HG02610 (cell line): ENCODE data around the gene BRIP1.
"Not testable (repeated sequence)": the region's sequence is repeated elsewhere in the genome, so short reads cannot be mapped to it uniquely, and the experiment has no call there.

ENCODE experiments used
- ATAC-seq: cut with Tn5 transposase; IDR thresholded peaks from one replicate; pipeline ENCODE4 v1.9.1; 2021; ENCODE audit warnings: mild to moderate bottlenecking, moderate library complexity; ENCODE audit not compliant: unreplicated experiment

Gene BRIP1

DNA sequence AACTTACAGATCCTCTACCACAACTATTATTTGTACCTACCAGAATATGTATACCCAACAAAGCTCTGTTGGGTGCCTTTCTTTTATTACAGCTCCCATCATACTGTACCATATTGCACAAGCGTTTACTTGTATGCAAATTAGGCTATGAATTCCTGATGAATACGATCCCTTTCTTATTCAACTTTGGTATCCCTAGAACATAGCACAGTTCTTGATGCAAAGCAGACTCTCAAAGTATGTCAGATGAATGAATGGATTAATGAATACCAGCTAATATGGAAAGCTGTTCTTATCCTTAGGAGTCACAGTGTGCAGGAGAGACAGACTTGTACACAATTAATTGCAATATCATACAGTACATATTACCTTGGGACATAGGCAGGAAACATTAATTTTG, 192.6 kb downstream of the BRIP1 start:
- no peak for ATAC-seq

DNA sequence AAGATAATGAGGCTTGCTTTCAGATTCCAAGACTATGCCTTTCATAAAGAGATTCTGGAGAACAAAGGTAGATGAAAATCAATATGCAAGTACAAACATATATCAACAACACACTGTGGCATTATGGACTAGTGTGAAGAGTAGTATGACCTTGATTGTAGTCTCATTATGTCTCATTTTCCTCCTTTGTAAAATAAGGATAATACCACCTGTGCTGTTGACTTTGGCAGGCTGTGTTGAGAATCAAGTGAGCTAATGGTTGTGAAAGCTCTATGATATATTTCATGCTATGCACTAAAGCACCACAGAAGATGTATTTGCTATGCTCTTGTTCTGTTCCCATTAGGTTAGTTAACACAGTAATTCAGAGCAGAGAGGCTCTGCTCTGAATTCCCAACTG, 193.8 kb downstream of the BRIP1 start:
- no peak for ATAC-seq

DNA sequence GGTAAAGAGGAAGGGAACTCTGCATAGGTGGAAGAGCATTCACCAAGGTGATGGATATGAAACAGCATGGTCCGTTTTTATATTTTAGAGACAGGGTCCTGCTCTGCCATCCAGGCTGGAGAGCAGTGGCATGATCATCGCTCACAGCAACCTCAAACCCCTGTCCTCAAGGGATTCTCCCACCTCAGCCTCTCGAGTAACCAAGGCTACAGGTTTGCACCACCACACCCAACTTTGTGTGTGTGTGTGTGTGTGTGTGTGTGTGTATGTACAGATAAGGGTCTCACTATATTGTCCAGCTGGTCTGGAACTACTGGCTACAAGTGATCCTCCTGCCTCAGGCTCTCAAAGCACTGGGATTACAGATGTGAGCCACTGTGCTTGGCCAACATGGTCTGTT, 194.8 kb downstream of the BRIP1 start:
- ATAC-seq: no peak

DNA sequence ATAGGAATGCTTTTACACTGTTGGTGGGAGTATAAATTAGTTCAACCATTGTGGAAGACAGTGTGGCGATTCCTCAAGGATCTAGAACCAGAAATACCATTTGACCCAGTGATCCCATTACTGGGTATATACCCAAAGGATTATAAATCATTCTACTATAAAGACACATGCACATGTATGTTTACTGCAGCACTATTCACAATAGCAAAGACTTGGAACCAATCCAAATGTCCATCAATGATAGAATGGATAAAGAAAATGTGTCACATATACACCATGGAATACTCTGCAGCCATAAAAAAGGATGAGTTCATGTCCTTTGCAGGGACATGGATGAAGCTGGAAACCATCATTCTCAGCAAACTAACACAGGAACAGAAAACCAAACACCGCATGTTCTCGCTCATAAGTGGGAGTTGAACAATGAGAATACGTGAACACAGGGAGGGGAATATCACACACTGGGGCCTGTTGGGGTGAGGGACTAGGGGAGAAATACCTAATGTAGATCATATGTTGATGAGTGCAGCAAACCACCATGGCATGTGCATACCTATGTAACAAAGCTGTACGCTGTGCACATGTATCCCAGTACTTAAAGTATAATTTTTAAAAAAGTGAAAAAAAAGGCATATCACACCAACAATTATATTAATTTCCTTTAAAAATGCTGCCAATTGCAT, 196.8 kb downstream of the BRIP1 start:
- not testable (repeated sequence) for ATAC-seq

DNA sequence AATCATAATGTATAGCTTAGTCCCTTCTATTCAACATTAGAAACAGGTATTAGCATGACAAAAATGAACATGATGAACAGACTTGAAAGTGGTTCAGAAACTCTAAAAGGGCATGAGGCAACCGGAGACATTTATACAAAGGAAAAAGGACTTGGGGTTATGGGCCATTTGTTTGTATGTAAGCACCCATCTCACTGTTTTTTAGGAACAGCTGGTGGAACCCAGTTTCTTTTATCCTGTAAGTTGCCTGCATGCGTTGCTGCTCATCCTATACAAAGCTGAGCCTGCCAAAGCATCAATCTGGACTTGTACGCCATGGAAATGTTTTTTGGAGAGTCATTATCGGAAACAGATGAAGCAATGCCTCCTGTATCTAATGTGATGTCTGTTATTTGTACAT, 200.0 kb downstream of the BRIP1 start:
- ATAC-seq: no peak

DNA sequence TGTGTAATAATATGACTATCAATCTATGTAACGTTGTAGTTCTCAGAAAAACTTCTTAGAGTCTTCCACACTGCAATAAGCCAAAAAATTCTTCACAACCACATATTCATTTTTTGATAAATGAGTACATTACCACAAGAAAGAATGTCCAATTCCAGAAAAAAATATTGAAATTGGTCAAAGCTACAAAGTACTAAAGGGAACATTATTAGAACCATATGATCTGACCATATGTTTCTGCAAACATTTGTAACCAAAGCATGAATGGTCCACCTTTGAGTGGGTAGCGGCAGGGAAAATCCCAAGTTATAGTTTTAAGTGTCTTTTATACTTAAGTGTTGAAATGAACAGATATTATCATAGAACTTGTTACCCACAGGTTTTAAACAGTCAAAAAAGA, 200.6 kb downstream of the BRIP1 start:
- no peak for ATAC-seq

DNA sequence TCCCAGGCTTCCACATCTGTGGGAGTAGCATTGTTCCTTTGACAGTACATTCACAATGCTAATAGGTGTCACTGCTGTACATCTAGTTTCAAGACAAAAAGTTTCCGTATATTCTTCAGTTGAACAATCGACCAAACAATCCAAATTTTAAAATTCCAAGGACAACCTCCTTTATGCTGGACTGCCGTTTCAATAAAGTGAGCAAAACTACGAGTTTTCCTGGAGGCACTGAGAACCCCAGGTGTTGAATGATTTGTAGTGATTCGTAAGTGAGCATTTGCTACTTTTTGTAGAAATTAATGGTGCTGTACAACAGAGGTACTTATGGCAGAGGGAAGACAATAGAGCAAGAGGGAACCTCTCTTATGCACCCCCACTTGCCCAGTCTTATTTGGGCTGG, 201.1 kb downstream of the BRIP1 start:
- no peak for ATAC-seq

DNA sequence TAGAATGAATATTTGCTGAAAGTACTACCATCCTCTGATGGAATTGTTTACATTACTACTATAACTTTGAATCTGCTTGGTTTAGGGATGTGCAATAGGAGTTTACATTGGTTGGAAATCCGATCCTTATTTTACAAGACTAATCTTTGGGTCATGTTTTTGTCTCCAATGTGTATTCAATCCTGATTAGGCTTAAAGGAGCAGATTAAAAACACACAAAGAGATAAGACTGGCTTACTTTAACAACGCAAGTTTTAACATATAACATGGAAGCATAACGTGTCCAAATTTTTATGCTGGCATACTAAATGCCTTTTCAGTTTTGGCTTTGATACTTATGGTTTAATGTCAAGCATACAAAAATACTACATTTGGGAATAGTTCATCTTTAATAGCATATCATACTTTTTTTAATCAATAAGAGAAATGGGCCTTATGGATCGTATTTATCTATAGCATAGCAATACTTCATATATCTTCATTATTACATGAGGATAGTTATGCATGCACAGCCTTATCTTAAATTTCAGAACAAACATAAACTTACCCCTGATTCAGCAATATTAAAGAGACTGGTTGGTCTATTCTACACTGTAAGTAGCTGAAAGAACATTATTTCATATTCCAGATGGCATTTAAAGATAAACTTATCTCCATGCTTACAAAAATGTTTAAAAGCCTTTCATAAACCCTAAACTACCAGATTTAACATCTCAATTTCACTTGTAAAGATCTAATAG, 202.4 kb downstream of the BRIP1 start:
- no peak for ATAC-seq

DNA sequence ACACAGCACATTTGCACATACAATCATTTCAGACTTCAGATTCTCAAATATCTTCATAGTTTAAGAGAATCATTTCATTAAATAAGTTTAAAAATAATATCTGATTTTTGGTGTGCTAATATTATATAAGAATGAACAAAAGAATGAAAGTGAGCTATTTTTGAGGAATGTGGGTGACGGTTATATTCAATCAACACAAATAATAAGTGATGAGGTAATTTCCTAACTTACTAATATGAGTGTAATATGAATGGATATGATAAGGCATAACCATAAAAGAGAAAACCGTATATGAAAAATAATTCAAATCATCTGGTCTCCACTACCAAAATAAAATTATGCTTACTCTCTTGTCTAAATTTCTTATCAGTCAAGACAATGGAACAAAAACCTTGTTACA, 203.9 kb downstream of the BRIP1 start:
- no peak for ATAC-seq

DNA sequence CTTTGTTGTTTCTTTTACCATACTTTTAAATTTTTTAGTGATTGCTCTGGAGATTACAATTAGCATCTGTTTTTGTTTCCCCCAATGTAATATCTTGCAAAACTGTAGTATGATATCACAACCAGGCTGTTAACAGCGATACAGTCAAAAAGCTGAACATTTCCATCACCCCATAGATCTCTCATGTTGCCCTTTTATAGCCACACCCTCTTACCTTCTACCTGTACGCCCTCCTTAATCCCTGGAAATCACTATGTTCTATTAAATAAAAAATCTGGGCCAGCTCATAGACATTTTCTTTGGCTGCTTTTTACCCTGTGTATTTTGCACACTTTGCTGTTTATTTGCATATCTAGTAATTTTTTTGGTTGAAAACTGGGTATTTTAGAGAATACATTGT, 205.1 kb downstream of the BRIP1 start:
- no peak for ATAC-seq

DNA sequence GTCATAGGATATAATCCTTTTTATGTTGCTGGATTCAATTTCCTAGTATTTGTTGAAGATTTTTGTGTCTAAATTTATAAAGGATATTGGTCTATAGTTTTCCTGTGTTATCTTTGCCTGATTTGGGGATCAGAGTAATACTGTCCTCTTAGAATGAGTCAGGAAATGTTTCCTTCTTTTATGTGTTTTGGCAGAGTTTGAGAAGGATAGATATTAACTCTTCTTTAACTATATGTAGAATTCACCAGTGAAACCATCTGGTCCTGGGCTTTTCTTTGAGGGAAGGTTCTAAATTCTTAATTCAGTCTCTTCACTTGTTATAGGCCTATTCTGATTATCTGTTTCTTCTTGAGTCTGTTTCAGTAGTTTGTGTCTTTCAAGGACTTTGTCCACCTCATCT, 206.0 kb downstream of the BRIP1 start:
- ATAC-seq: no peak

DNA sequence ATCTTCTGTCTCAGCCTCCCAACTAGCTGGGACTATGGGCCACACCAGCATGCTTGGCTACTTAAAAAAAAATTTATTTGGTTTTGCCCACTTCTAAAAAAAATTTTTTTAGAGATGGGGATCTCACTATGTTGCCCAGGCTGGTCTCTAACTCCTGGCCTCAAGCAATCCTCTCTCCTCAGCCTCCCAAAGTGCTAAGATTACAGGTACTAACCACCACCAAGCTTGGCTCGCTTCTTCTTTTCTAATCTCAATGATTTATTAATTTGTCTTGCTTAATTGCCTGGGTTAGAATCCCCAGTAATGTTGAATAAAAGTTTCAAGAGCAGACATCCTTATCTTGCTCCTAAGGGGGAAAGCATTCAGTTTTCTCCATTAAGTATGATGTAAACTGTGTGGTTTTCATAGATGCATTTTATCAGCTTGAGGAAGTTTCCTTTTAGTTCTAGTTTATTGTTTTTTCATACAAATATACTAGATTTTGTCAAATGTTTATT, 206.6 kb downstream of the BRIP1 start:
- no peak for ATAC-seq

DNA sequence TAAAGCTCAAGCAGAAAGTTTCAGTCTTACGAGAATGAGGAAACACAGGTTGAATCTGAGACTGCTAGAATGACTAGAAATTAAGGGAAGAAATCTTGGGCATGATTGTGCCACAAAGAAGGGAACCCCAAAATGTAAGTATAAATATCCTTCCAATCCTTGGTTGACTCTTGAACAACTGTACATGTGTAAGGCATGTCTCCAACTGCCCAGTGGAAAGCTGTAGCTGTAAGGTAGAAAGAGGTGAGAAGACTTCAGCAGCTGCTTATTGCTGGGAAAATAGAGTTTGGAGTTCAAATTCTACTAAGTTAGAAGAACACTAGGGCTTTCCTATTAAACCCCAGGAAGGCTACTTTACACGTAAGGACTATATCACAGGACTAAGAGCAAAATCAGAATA, 212.6 kb downstream of the BRIP1 start:
- ATAC-seq: no peak

DNA sequence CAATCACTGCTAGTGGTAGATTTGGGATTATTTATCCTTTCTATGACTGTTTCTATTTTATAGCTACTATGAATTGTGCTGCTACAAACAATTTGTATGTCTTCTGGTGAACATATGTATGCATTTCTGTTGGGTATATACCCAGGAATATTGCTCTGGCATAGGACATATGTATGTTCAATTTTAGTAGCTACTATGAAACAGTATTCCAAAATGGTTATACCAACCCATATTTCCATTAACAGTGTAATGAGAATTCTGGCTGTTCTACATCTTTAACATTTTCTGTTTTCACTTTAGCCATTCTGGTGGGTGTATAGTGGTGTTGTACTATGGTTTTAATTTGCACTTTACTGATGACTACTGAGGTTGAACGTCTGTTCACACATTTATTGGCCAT, 214.7 kb downstream of the BRIP1 start:
- no peak for ATAC-seq

DNA sequence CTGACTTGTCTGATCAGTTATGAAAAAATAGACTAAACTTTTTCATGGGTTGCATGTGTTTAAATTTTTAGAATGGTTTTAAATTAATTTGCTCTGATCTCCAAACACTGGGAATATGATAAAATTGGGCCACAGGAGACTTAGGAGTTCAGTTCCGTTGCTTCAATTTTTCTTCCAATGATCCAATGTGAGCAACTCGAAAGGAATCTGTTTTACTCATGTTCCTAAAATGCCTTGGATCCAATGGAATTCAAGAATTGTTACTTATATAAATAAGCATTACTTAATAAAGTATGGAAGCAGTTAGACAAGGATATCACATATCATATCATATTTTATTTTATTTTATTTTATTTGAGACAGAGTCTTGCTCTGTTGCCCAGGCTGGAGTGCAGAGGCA, 216.3 kb downstream of the BRIP1 start:
- ATAC-seq: no peak

DNA sequence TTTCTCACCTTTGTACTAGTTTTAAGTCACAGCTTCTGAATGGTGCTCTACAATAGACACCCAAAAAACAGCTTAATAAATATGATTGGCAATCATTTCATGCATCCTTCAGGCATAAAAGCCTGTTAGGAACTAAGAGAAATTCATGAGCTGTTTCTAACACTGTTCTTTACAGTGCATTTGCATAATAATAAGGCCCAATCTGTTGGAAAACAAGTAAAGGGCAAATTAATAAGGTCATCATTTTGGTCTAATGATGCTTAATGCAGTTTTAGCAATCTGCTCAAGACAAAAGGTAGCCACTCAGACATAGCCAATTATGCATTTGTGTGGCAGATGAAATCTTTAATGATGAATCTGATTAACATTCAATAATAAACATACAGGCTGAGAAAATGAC, 216.8 kb downstream of the BRIP1 start:
- ATAC-seq: no peak

DNA sequence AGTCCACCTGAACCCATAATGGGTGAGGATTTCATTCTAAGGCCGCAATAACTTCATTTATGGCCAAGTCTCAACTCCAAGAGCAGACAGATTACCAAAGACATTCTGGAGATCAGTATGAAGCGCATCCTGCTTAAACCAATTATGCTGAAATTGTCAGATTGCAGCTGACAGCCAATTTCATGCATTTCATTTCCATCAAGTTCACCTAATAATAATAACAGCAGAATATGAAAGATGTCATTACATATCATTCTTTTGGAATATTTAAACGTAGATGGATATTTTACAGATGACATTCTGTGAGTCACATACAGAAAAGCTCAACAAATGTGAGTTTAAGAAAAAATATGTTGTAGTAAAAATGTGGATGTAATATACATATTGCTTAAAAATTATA, 217.4 kb downstream of the BRIP1 start:
- no peak for ATAC-seq

DNA sequence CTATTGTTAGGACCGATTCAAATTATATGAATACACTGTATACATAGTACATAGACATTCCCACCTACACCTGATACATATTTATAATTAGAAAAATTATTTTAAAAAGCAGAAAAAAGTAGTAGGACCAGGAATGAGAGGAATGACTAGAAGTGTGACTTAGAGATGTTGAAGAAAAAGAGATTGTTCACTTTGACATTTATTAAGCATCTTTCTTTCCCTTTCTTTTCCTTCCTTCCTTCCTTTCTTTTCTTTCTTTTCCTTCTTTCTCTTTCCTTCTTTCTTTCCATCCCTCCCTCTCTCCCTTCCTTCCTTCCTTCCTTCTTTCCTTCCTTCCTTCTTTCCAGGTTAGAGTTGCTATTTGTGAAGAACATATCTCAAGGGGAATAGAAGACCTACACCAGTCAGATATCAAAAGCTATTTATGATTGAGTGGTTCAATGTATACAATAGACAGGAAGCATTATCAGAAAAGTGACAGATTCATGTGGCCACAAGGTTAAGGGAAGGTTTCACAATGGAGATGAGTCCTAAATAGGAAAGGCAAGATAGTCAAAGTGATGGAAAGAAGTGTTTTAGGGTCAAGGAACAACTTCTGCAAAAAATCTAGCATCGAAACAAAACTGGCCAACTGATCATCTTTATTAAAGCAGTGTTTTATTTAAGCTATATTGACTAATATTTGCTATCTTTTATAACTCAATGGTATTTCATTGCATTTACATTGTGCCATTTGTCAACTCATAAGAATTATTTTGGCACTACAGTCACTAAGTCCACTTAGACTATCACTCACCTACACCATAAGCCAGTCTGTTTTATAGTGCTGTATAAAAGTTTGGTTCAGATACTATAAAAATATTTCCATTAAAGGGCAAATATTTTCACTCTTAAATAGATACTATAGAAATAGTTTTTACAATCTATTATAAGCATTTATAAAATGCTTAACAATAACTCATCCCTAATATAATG, 218.2 kb downstream of the BRIP1 start:
- no peak for ATAC-seq

DNA sequence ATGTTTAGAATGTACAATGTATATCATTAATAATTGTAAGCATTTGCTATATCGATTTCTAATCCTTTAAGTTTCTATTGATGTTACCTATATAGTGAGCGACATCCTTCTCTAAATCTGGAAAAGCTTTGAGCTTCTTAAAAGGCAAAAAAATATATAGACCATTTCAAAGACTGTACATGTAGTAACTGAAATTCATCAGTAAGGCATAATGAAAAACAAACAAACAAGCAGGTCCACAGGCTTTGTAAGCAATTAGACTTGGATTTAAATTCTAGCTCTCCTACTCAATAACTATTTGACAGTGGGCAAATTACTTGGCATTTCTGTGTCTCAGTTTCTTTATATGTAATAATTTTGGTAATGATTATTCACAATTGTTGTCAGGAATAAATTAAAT, 220.6 kb downstream of the BRIP1 start:
- ATAC-seq: no peak

DNA sequence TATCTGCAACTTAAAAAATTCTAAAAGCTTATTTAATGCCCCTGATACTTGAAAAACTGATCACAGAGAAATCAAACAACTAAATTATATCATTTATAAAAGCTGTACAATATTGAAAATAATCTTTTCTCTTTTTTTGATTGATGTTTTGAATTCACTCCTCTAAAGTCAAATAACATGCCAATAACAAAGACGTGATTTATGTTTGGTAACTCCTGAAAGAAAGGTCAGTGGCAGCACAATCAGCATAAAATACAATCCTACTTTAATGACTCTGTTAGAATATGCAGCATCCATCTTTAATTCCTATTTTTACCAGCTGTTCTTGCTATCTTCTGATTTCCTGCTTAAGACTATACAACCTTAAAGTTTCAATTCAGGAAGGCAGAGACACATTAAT, 221.6 kb downstream of the BRIP1 start:
- no peak for ATAC-seq

DNA sequence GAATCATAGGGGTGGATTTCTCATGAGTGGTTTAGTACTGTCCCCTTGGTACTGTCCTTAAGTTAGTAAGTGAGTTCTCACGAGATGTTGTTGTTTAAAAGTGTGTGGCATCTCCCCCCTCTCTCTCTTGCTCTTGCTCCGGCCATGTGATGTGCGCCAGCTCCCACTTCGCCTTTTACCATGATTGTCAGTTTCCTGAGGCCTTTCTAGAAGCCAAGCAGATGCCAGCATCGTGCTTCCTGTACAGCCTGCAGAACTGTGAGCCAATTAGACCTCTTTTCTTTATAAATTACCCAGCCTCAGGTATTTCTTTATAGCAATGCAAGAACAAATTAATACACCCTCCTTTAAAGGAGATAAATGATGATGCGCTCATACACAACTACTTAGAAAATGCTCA, 222.2 kb downstream of the BRIP1 start:
- ATAC-seq: no peak
